ENCODE measurements around the gene DDX17.
A peak's percentile ranks its signal among the peaks of the same experiment; 100 is the strongest.

Gene DDX17

DNA sequence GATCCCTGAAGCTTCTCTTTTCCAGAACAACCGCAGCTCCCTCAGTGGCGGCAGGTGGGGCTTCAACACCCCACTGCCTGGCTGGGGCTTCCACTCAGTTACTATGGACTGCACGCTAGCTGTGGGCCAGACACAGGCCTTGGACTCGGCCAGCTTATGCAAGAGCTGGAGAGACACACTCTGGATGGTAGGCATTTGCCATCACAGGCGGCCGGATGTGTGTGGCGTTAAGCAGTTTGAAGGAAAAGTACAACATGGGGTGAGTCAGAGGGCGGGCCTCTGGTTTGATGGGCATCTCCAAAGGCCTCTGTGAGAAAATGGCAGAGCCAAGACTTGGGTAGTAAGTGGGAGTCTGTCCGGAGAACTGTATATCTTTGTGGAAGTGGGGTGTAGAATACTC is 68.7 kb downstream of the DDX17 start:
- Histone ChIP-seq H3K9ac (no peak overlapping the region), H3K79me2 (ENCODE audit: insufficient read depth, low read depth) (no peaks in the 10 kb centered on the region), H3K4me1 (ENCODE audit: low read depth, poor library complexity, severe bottlenecking) (no peaks in the 10 kb centered on the region), H2AFZ (ENCODE audit: low read depth) (no peak overlapping the region), H3K36me3 (ENCODE audit: insufficient read depth) (no peaks in the 10 kb centered on the region), H3K27me3 (ENCODE audit: insufficient read depth, low read depth) (no peaks in the 10 kb centered on the region; the same call in 1 of the 2 replicates), H3K4me2 (no peak overlapping the region), H3K27ac (no peak overlapping the region), H3K4me3 (IDR thresholded peaks at IDR 0.05; ENCODE audit: insufficient read depth, low read depth, low read length) (no peak overlapping the region), H4K20me1 (ENCODE audit: insufficient read depth) (no peaks in the 10 kb centered on the region)
- no peak for TF ChIP-seq CTCF (conservative IDR thresholded peaks at IDR 0.05; ENCODE audit: low read depth, low read length)

DNA sequence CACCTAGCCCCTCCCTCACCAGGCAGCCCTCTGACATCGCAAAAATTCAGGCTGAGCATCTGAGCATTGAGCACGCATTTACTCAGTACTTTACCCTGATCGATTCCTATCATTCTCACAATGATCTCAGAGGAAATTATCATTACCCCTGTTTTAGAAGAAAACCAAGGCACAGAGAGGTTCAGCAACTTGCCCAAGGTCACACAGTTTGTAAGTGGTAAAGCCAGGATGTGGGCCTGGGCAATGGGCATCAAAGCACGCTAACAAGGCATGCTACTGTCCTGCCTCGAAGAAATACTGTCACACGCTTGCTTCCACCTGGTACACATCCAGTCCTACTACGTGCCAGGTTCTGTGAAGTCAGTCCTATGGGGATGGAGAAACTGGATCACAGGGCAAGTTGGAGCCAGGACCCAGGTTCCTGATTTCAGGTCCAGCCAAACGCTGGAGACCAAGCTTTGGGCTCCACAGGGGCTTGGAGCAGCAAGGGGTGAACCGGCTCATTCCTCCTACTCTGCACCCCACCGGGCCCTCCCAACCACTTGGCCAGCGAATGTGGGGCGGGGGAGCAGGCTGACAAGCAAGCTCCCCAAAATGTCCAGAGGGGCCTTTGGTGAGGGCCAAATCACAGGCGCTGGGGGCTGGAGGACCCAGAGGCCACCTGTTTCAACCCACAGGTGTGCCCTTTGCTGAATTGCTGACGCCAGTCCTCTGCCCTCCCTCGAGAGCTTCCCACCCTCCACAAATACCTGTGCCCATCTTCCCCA is 69.3 kb downstream of the DDX17 start:
- Histone ChIP-seq H3K27me3 (ENCODE audit: insufficient read depth, low read depth) (no peaks in the 10 kb centered on the region; the same call in 1 of the 2 replicates), H3K9ac (no peak overlapping the region), H3K4me1 (ENCODE audit: low read depth, poor library complexity, severe bottlenecking) (no peaks in the 10 kb centered on the region), H3K4me2 (no peak overlapping the region), H2AFZ (ENCODE audit: low read depth) (no peak overlapping the region), H3K4me3 (IDR thresholded peaks at IDR 0.05; ENCODE audit: insufficient read depth, low read depth, low read length) (no peak overlapping the region), H3K79me2 (ENCODE audit: insufficient read depth, low read depth) (no peaks in the 10 kb centered on the region), H3K36me3 (ENCODE audit: insufficient read depth) (no peaks in the 10 kb centered on the region), H4K20me1 (ENCODE audit: insufficient read depth) (no peaks in the 10 kb centered on the region), H3K27ac (no peak overlapping the region)
- TF ChIP-seq CTCF (conservative IDR thresholded peaks at IDR 0.05; ENCODE audit: low read depth, low read length): no peak

DNA sequence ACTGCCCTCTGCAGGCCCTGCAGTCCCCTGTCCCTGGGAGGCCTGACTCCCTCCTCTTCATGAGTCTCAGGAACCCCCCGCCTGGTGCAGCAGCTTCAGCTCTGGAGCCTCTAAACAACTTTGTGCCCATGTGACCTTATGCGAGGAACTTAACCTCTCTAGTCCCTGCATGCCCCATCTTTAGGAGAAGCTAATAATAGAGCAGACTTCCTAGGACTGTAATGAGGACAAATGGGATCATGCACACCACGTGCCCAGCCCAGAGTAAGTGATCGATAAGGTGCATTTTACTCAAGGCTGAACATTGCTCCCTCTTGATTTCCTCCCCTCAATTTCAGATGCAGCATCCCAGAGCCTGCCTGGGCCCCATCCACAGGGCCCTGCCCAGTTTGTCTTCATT is 70.1 kb downstream of the DDX17 start:
- H3K4me2 ChIP-seq: no peak overlapping the region
- TF ChIP-seq CTCF (conservative IDR thresholded peaks at IDR 0.05; ENCODE audit: low read depth, low read length): no peak
- H2AFZ ChIP-seq (ENCODE audit: low read depth): no peak overlapping the region

DNA sequence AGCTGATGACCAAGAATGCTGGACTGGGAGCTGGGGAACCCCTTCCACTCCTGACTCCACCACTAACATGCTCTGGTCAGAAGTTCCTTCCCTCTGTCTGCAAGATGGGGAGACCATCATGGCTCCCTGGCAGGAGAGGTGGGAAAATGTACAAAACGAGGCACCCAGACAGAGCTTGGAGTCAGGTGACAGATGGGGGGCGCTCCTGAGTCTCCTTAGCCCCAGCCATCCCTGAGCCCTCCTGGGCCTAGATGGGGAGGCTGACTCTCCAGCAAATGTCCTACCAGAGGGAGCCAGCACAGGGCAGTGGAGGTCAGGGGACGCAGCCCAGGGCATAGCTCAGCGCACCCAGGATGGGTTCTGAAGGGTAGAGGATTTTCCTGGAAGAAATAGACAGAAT is 71.1 kb downstream of the DDX17 start:
- Histone ChIP-seq H2AFZ (ENCODE audit: low read depth) (no peak overlapping the region), H3K9ac (no peak overlapping the region), H3K79me2 (ENCODE audit: insufficient read depth, low read depth) (no peaks in the 10 kb centered on the region), H3K36me3 (ENCODE audit: insufficient read depth) (no peaks in the 10 kb centered on the region), H3K27me3 (ENCODE audit: insufficient read depth, low read depth) (no peaks in the 10 kb centered on the region), H3K4me3 (IDR thresholded peaks at IDR 0.05; ENCODE audit: insufficient read depth, low read depth, low read length) (no peak overlapping the region), H3K27ac (no peak overlapping the region), H3K4me2 (no peak overlapping the region), H3K4me1 (ENCODE audit: low read depth, poor library complexity, severe bottlenecking) (no peaks in the 10 kb centered on the region), H4K20me1 (ENCODE audit: insufficient read depth) (no peaks in the 10 kb centered on the region)
- TF ChIP-seq CTCF (conservative IDR thresholded peaks at IDR 0.05; ENCODE audit: low read depth, low read length): peak; percentile 23; the same call in 1 of the 2 replicates

More for the DNA sequence above, 70.1 kb downstream of the DDX17 start:
- H3K36me3 ChIP-seq (ENCODE audit: insufficient read depth): no peaks in the 10 kb centered on the region
- no peak overlapping the region for H3K27ac ChIP-seq
- H3K27me3 ChIP-seq (ENCODE audit: insufficient read depth, low read depth): no peaks in the 10 kb centered on the region; the same call in 1 of the 2 replicates
- no peaks in the 10 kb centered on the region for H4K20me1 ChIP-seq (ENCODE audit: insufficient read depth)
- no peak overlapping the region for H3K4me3 ChIP-seq (IDR thresholded peaks at IDR 0.05; ENCODE audit: insufficient read depth, low read depth, low read length)
- H3K4me1 ChIP-seq (ENCODE audit: low read depth, poor library complexity, severe bottlenecking): no peaks in the 10 kb centered on the region
- no peaks in the 10 kb centered on the region for H3K79me2 ChIP-seq (ENCODE audit: insufficient read depth, low read depth)
- no peak overlapping the region for H3K9ac ChIP-seq
